ENCODE data around the gene ZNF669. TPM values are rescaled to one million over a fixed set of nuclear protein-coding genes. Genes with fewer than 3 reads are reported as not detected.

The ZNF669 gene
- polyA plus RNA-seq, 4 donors, result 3.6 to 6.8 (median 5.2) TPM

GRCh38 chr1:247107694-247108093, 3.5 kb upstream of the ZNF669 start:
- Histone ChIP-seq H3K9me3 (ENCODE audit: control insufficient read depth in 2 of 2, insufficient read depth in 1 of 2, low read depth in 1 of 2, low read length in 1 of 2) (peaks cover 0 to 5% of the 10 kb centered on the region in 2 donors), H3K27ac (ENCODE audit: low read depth in 1 of 3, low read length in 2 of 3) (no peak overlapping the region), H3K36me3 (ENCODE audit: control insufficient read depth in 3 of 3, insufficient read depth in 2 of 3, low read depth in 1 of 3, low read length in 3 of 3) (peaks cover 0 to 1% (median 0%) of the 10 kb centered on the region in 3 donors), H3K27me3 (ENCODE audit: control insufficient read depth in 3 of 3, insufficient read depth in 3 of 3, low read length in 3 of 3) (peaks cover 0 to 17% (median 6%) of the 10 kb centered on the region in 3 donors), H3K4me1 (ENCODE audit: control insufficient read depth in 3 of 3, insufficient read depth in 2 of 3, low read depth in 1 of 3, low read length in 2 of 3) (peaks cover 0 to 4% (median 0%) of the 10 kb centered on the region in 3 donors), H3K4me3 (ENCODE audit: low read depth in 1 of 3, low read length in 3 of 3) (no peak overlapping the region)
- WGBS, 3 donors, result 85 to 87% (median 86%) methylated on average over 7 of the region's 7 CpGs
- FAIRE-seq (no peak), DNase-seq (no peak)

GRCh38 chr1:247105966-247106365, 1.8 kb upstream of the ZNF669 start:
- no peak overlapping the region for H3K27ac ChIP-seq (ENCODE audit: low read depth in 1 of 3, low read length in 2 of 3)
- DNase-seq (no peak), FAIRE-seq (no peak)
- H3K36me3 ChIP-seq (ENCODE audit: control insufficient read depth in 3 of 3, insufficient read depth in 2 of 3, low read depth in 1 of 3, low read length in 3 of 3), result peaks cover 0 to 11% (median 3%) of the 10 kb centered on the region in 3 donors
- H3K9me3 ChIP-seq (ENCODE audit: control insufficient read depth in 2 of 2, insufficient read depth in 1 of 2, low read depth in 1 of 2, low read length in 1 of 2), result peaks cover 0 to 9% of the 10 kb centered on the region in 2 donors
- H3K4me1 ChIP-seq (ENCODE audit: control insufficient read depth in 3 of 3, insufficient read depth in 2 of 3, low read depth in 1 of 3, low read length in 2 of 3), result peaks cover 0 to 4% (median 0%) of the 10 kb centered on the region in 3 donors
- peaks cover 0 to 13% (median 4%) of the 10 kb centered on the region in 3 donors for H3K27me3 ChIP-seq (ENCODE audit: control insufficient read depth in 3 of 3, insufficient read depth in 3 of 3, low read length in 3 of 3)
- 92 to 94% (median 93%) methylated on average over 15 of the region's 15 CpGs for WGBS, 3 donors
- H3K4me3 ChIP-seq (ENCODE audit: low read depth in 1 of 3, low read length in 3 of 3), result no peak overlapping the region

- no peaks in the 10 kb centered on the region for H3K4me1 ChIP-seq (ENCODE audit: control insufficient read depth in 3 of 3, insufficient read depth in 2 of 3, low read depth in 1 of 3, low read length in 2 of 3)
- H3K27me3 ChIP-seq (ENCODE audit: control insufficient read depth in 3 of 3, insufficient read depth in 3 of 3, low read length in 3 of 3), result peaks cover 0 to 7% (median 2%) of the 10 kb centered on the region in 3 donors
- DNase-seq, result no peak
- no peak for FAIRE-seq
- WGBS, 3 donors, result 77 to 84% (median 77%) methylated on average over 13 of the region's 13 CpGs
- H3K27ac ChIP-seq (ENCODE audit: low read depth in 1 of 3, low read length in 2 of 3), result no peak overlapping the region
- H3K36me3 ChIP-seq (ENCODE audit: control insufficient read depth in 3 of 3, insufficient read depth in 2 of 3, low read depth in 1 of 3, low read length in 3 of 3), result peaks cover 4 to 19% (median 12%) of the 10 kb centered on the region in 3 donors
- peaks cover 0 to 13% of the 10 kb centered on the region in 2 donors for H3K9me3 ChIP-seq (ENCODE audit: control insufficient read depth in 2 of 2, insufficient read depth in 1 of 2, low read depth in 1 of 2, low read length in 1 of 2)
- no peak overlapping the region for H3K4me3 ChIP-seq (ENCODE audit: low read depth in 1 of 3, low read length in 3 of 3)
Measured at GRCh38 chr1:247104965-247105364, 809 bp upstream of the ZNF669 start.

- no peak for DNase-seq
- H3K9me3 ChIP-seq (ENCODE audit: control insufficient read depth in 2 of 2, insufficient read depth in 1 of 2, low read depth in 1 of 2, low read length in 1 of 2), result peaks cover 0 to 25% of the 10 kb centered on the region in 2 donors
- H3K4me1 ChIP-seq (ENCODE audit: control insufficient read depth in 3 of 3, insufficient read depth in 2 of 3, low read depth in 1 of 3, low read length in 2 of 3), result no peaks in the 10 kb centered on the region
- no peak for FAIRE-seq
- H3K27ac ChIP-seq (ENCODE audit: low read depth in 1 of 3, low read length in 2 of 3), result no peak overlapping the region
- WGBS, 3 donors, result 96 to 100% (median 97%) methylated on average over 1 of the region's 1 CpG
- no peak overlapping the region for H3K4me3 ChIP-seq (ENCODE audit: low read depth in 1 of 3, low read length in 3 of 3)
- H3K27me3 ChIP-seq (ENCODE audit: control insufficient read depth in 3 of 3, insufficient read depth in 3 of 3, low read length in 3 of 3), result peaks cover 0 to 2% (median 0%) of the 10 kb centered on the region in 3 donors
- H3K36me3 ChIP-seq (ENCODE audit: control insufficient read depth in 3 of 3, insufficient read depth in 2 of 3, low read depth in 1 of 3, low read length in 3 of 3), result peaks cover 8 to 19% (median 12%) of the 10 kb centered on the region in 3 donors
Measured at GRCh38 chr1:247102381-247102780, 1.8 kb downstream of the ZNF669 start.

GRCh38 chr1:247100676-247101279, 3.4 kb downstream of the ZNF669 start:
- 97 to 98% (median 98%) methylated on average over 9 of the region's 9 CpGs for WGBS, 3 donors
- Histone ChIP-seq H3K9me3 (ENCODE audit: control insufficient read depth in 2 of 2, insufficient read depth in 1 of 2, low read depth in 1 of 2, low read length in 1 of 2) (peaks cover 0 to 40% of the 10 kb centered on the region in 2 donors), H3K4me3 (ENCODE audit: low read depth in 1 of 3, low read length in 3 of 3) (no peak overlapping the region), H3K27me3 (ENCODE audit: control insufficient read depth in 3 of 3, insufficient read depth in 3 of 3, low read length in 3 of 3) (no peaks in the 10 kb centered on the region), H3K36me3 (ENCODE audit: control insufficient read depth in 3 of 3, insufficient read depth in 2 of 3, low read depth in 1 of 3, low read length in 3 of 3) (peaks cover 8 to 19% (median 12%) of the 10 kb centered on the region in 3 donors), H3K27ac (ENCODE audit: low read depth in 1 of 3, low read length in 2 of 3) (no peak overlapping the region), H3K4me1 (ENCODE audit: control insufficient read depth in 3 of 3, insufficient read depth in 2 of 3, low read depth in 1 of 3, low read length in 2 of 3) (no peaks in the 10 kb centered on the region)
- no peak for FAIRE-seq
- DNase-seq, result no peak

- Histone ChIP-seq H3K36me3 (ENCODE audit: control insufficient read depth in 3 of 3, insufficient read depth in 2 of 3, low read depth in 1 of 3, low read length in 3 of 3) (peaks cover 8 to 15% (median 12%) of the 10 kb centered on the region in 3 donors), H3K4me1 (ENCODE audit: control insufficient read depth in 3 of 3, insufficient read depth in 2 of 3, low read depth in 1 of 3, low read length in 2 of 3) (no peaks in the 10 kb centered on the region), H3K9me3 (ENCODE audit: control insufficient read depth in 2 of 2, insufficient read depth in 1 of 2, low read depth in 1 of 2, low read length in 1 of 2) (peaks cover 0 to 36% of the 10 kb centered on the region in 2 donors), H3K27me3 (ENCODE audit: control insufficient read depth in 3 of 3, insufficient read depth in 3 of 3, low read length in 3 of 3) (no peaks in the 10 kb centered on the region), H3K4me3 (ENCODE audit: low read depth in 1 of 3, low read length in 3 of 3) (no peak overlapping the region), H3K27ac (ENCODE audit: low read depth in 1 of 3, low read length in 2 of 3) (no peak overlapping the region)
- FAIRE-seq (no peak), DNase-seq (no peak)
- WGBS, 3 donors, result 90 to 96% (median 95%) methylated on average over 5 of the region's 5 CpGs
Measured at GRCh38 chr1:247096958-247097357, 7.2 kb downstream of the ZNF669 start.

GRCh38 chr1:247096544-247096943, 7.6 kb downstream of the ZNF669 start:
- Histone ChIP-seq H3K27me3 (ENCODE audit: control insufficient read depth in 3 of 3, insufficient read depth in 3 of 3, low read length in 3 of 3) (no peaks in the 10 kb centered on the region), H3K27ac (ENCODE audit: low read depth in 1 of 3, low read length in 2 of 3) (no peak overlapping the region), H3K36me3 (ENCODE audit: control insufficient read depth in 3 of 3, insufficient read depth in 2 of 3, low read depth in 1 of 3, low read length in 3 of 3) (peaks cover 8 to 12% (median 9%) of the 10 kb centered on the region in 3 donors), H3K4me1 (ENCODE audit: control insufficient read depth in 3 of 3, insufficient read depth in 2 of 3, low read depth in 1 of 3, low read length in 2 of 3) (no peaks in the 10 kb centered on the region), H3K4me3 (ENCODE audit: low read depth in 1 of 3, low read length in 3 of 3) (no peak overlapping the region), H3K9me3 (ENCODE audit: control insufficient read depth in 2 of 2, insufficient read depth in 1 of 2, low read depth in 1 of 2, low read length in 1 of 2) (peaks cover 0 to 34% of the 10 kb centered on the region in 2 donors)
- no peak for DNase-seq
- no peak for FAIRE-seq
- 94 to 96% (median 95%) methylated on average over 5 of the region's 5 CpGs for WGBS, 3 donors

- Histone ChIP-seq H3K9me3 (ENCODE audit: control insufficient read depth in 2 of 2, insufficient read depth in 1 of 2, low read depth in 1 of 2, low read length in 1 of 2) (peaks cover 0 to 34% of the 10 kb centered on the region in 2 donors), H3K27ac (ENCODE audit: low read depth in 1 of 3, low read length in 2 of 3) (no peak overlapping the region), H3K4me1 (ENCODE audit: control insufficient read depth in 3 of 3, insufficient read depth in 2 of 3, low read depth in 1 of 3, low read length in 2 of 3) (no peaks in the 10 kb centered on the region), H3K4me3 (ENCODE audit: low read depth in 1 of 3, low read length in 3 of 3) (no peak overlapping the region), H3K27me3 (ENCODE audit: control insufficient read depth in 3 of 3, insufficient read depth in 3 of 3, low read length in 3 of 3) (no peaks in the 10 kb centered on the region), H3K36me3 (ENCODE audit: control insufficient read depth in 3 of 3, insufficient read depth in 2 of 3, low read depth in 1 of 3, low read length in 3 of 3) (peaks cover 8 to 10% (median 9%) of the 10 kb centered on the region in 3 donors)
- WGBS, 3 donors, result 94 to 98% (median 96%) methylated on average over 3 of the region's 3 CpGs
- no peak for DNase-seq
- no peak for FAIRE-seq
Measured at GRCh38 chr1:247096112-247096511, 8.0 kb downstream of the ZNF669 start.
